Nephron (organoid): ENCODE measurements around the gene LRSAM1.

Experiments
- H3K27ac Mint-ChIP-seq, 3 experiments: 2 replicates each; pipeline ENCODE4 v1.8.0; 2020; ENCODE audit warnings: mixed read lengths in 3 of 3, mild to moderate bottlenecking in 2 of 3, moderate library complexity in 1 of 3
- H3K27me3 Mint-ChIP-seq: 2 replicates; pipeline ENCODE4 v1.8.0; 2021; ENCODE audit warnings: low read depth, mild to moderate bottlenecking, moderate library complexity, mixed read lengths
- H3K36me3 Mint-ChIP-seq: 2 replicates; pipeline ENCODE4 v1.8.0; 2020; ENCODE audit warnings: low read depth, mixed read lengths
- H3K4me1 Mint-ChIP-seq: 2 replicates; pipeline ENCODE4 v1.8.0; 2020; ENCODE audit warnings: mixed read lengths
- H3K4me3 Mint-ChIP-seq, 3 experiments: 2 replicates each; pipeline ENCODE4 v1.8.0; 2020; ENCODE audit warnings: mild to moderate bottlenecking in 3 of 3, mixed read lengths in 3 of 3, moderate library complexity in 2 of 3
- H3K9me3 Mint-ChIP-seq: 2 replicates; pipeline ENCODE4 v1.8.0; 2020; ENCODE audit warnings: mixed read lengths
- CTCF ChIP-seq, 3 experiments: fragments of 200-600 bp; sonication (generic); IDR thresholded peaks; one replicate each; pipeline ENCODE4 v1.5.0; 2021; ENCODE audit warnings: antibody characterized with exemption in 3 of 3; ENCODE audit not compliant: unreplicated experiment in 3 of 3

Gene LRSAM1

GRCh38 chr9:127497656-127498290 is 46.5 kb downstream of the LRSAM1 start:
- Mint-ChIP-seq H3K4me3 (no peak overlapping the region), H3K9me3 (no peaks in the 10 kb centered on the region), H3K27ac (no peak overlapping the region), H3K36me3 (no peaks in the 10 kb centered on the region), H3K27me3 (no peaks in the 10 kb centered on the region), H3K4me1 (no peaks in the 10 kb centered on the region)
- no peak for TF ChIP-seq CTCF (IDR thresholded peaks at IDR 0.05; ENCODE audit: unreplicated experiment in 3 of 3)

GRCh38 chr9:127498298-127498697 is 47.0 kb downstream of the LRSAM1 start:
- no peak overlapping the region for H3K4me3 Mint-ChIP-seq
- no peaks in the 10 kb centered on the region for H3K27me3 Mint-ChIP-seq
- no peaks in the 10 kb centered on the region for H3K9me3 Mint-ChIP-seq
- H3K36me3 Mint-ChIP-seq: no peaks in the 10 kb centered on the region
- H3K4me1 Mint-ChIP-seq: no peaks in the 10 kb centered on the region
- H3K27ac Mint-ChIP-seq: no peak overlapping the region
- no peak for TF ChIP-seq CTCF (IDR thresholded peaks at IDR 0.05; ENCODE audit: unreplicated experiment in 3 of 3)

GRCh38 chr9:127500399-127500798 is 49.1 kb downstream of the LRSAM1 start:
- no peaks in the 10 kb centered on the region for H3K4me1 Mint-ChIP-seq
- H3K4me3 Mint-ChIP-seq: no peak overlapping the region
- H3K27ac Mint-ChIP-seq: no peak overlapping the region
- H3K27me3 Mint-ChIP-seq: no peaks in the 10 kb centered on the region
- H3K9me3 Mint-ChIP-seq: no peaks in the 10 kb centered on the region
- TF ChIP-seq CTCF (IDR thresholded peaks at IDR 0.05; ENCODE audit: unreplicated experiment in 3 of 3): no peak
- H3K36me3 Mint-ChIP-seq: peaks cover 4% of the 10 kb centered on the region

GRCh38 chr9:127500862-127501261 is 49.6 kb downstream of the LRSAM1 start:
- Mint-ChIP-seq H3K27ac (no peak overlapping the region), H3K36me3 (peaks cover 4% of the 10 kb centered on the region), H3K4me3 (no peak overlapping the region), H3K27me3 (no peaks in the 10 kb centered on the region), H3K9me3 (no peaks in the 10 kb centered on the region), H3K4me1 (no peaks in the 10 kb centered on the region)
- TF ChIP-seq CTCF (IDR thresholded peaks at IDR 0.05; ENCODE audit: unreplicated experiment in 3 of 3): no peak

GRCh38 chr9:127501821-127502343 is 50.6 kb downstream of the LRSAM1 start:
- Mint-ChIP-seq H3K4me1 (no peaks in the 10 kb centered on the region), H3K36me3 (peaks cover 4% of the 10 kb centered on the region), H3K27ac (no peak overlapping the region), H3K9me3 (no peaks in the 10 kb centered on the region), H3K27me3 (no peaks in the 10 kb centered on the region), H3K4me3 (no peak overlapping the region)
- no peak for TF ChIP-seq CTCF (IDR thresholded peaks at IDR 0.05; ENCODE audit: unreplicated experiment in 3 of 3)
